Cardiac muscle cell (in vitro differentiated cells and primary cell): ENCODE results near the gene SF3A2. TPM values are rescaled to one million over a fixed set of nuclear protein-coding genes. Genes with fewer than 3 reads are reported as not detected.

ENCODE experiments used
- DNase-seq, 2 donors: peaks; one replicate each; pipeline versions ENCODE4 v3.0.0 to v3.0.0-alpha.2; 2010 to 2017; ENCODE audit warnings: low read depth in 1 of 2, low spot score in 1 of 2
- H3K27ac ChIP-seq: fragments of 200-600 bp; sonication (generic); 2 replicates; pipeline ENCODE4 v1.5.1; 2016
- H3K27me3 ChIP-seq: fragments of 200-600 bp; sonication (generic); 2 replicates; pipeline ENCODE4 v1.6.0; 2016; ENCODE audit warnings: control low read depth
- H3K36me3 ChIP-seq: fragments of 200-600 bp; sonication (generic); 2 replicates; pipeline ENCODE4 v1.5.1; 2016; ENCODE audit warnings: control low read depth
- H3K4me1 ChIP-seq: fragments of 200-600 bp; sonication (generic); 2 replicates; pipeline ENCODE4 v1.8.1; 2017; ENCODE audit warnings: low read depth, mild to moderate bottlenecking, mixed run types
- H3K4me3 ChIP-seq: fragments of 200-600 bp; sonication (generic); 2 replicates; pipeline ENCODE4 v1.5.1; 2016; ENCODE audit warnings: mild to moderate bottlenecking
- H3K9me3 ChIP-seq: fragments of 200-600 bp; sonication (generic); 2 replicates; pipeline ENCODE4 v1.5.1; 2017; ENCODE audit warnings: low read depth, mild to moderate bottlenecking, control low read depth
- CTCF ChIP-seq: IDR thresholded peaks from 2 replicates; pipeline ENCODE4 v1.5.1; 2012; ENCODE audit warnings: low read depth, mild to moderate bottlenecking, low read length
- polyA plus RNA-seq: library from polyadenylated mRNA; unstranded; fragments of >200 nt; fragmentation: Nextera tagmentation; extraction: Ambion mirVana; gene quantifications from 2 replicates; pipeline ENCODE4 v1.2.1, GENCODE V29; 2016
- total RNA-seq: library from RNA; depleted of rRNA; stranded (reverse); fragments of >200 nt; gene quantifications from 2 replicates; pipeline ENCODE4 v1.2.3, GENCODE V29; 2016

Gene SF3A2
- total and polyA plus RNA-seq, 2 experiments from 2014 or later: 60.6 to 111 TPM

- TF ChIP-seq CTCF: no peak
- Histone ChIP-seq H3K4me1 (peaks cover 2% of the 10 kb centered on the region), H3K9me3 (no peaks in the 10 kb centered on the region), H3K36me3 (peaks cover 43% of the 10 kb centered on the region), H3K27ac (no peak overlapping the region), H3K4me3 (no peak overlapping the region), H3K27me3 (no peaks in the 10 kb centered on the region)
- no peak for DNase-seq
Measured at GRCh38 chr19:2245273-2245672, 8.6 kb downstream of the SF3A2 start.

- Histone ChIP-seq H3K9me3 (no peaks in the 10 kb centered on the region), H3K27me3 (peaks cover 6% of the 10 kb centered on the region), H3K4me3 (no peak overlapping the region), H3K27ac (no peak overlapping the region), H3K36me3 (peaks cover 43% of the 10 kb centered on the region), H3K4me1 (no peaks in the 10 kb centered on the region)
- TF ChIP-seq CTCF: no peak
- no peak for DNase-seq
Measured at GRCh38 chr19:2246014-2246620, 9.5 kb downstream of the SF3A2 start.

GRCh38 chr19:2246801-2247361, 10.3 kb downstream of the SF3A2 start:
- H3K4me3 ChIP-seq: no peak overlapping the region
- no peak for TF ChIP-seq CTCF
- no peak overlapping the region for H3K27ac ChIP-seq
- peak in 1 of 2 donors; percentile 78 for DNase-seq
- H3K9me3 ChIP-seq: no peaks in the 10 kb centered on the region
- peaks cover 43% of the 10 kb centered on the region for H3K36me3 ChIP-seq
- peaks cover 11% of the 10 kb centered on the region for H3K27me3 ChIP-seq
- H3K4me1 ChIP-seq: no peaks in the 10 kb centered on the region

- no peak overlapping the region for H3K27ac ChIP-seq
- no peak for TF ChIP-seq CTCF
- no peaks in the 10 kb centered on the region for H3K4me1 ChIP-seq
- no peak for DNase-seq
- peaks cover 18% of the 10 kb centered on the region for H3K27me3 ChIP-seq
- H3K4me3 ChIP-seq: no peak overlapping the region
- no peaks in the 10 kb centered on the region for H3K9me3 ChIP-seq
- H3K36me3 ChIP-seq: peaks cover 43% of the 10 kb centered on the region
Measured at GRCh38 chr19:2247433-2248101, 10.9 kb downstream of the SF3A2 start.

- DNase-seq: no peak
- H3K4me3 ChIP-seq: no peak overlapping the region
- no peak for TF ChIP-seq CTCF
- H3K27ac ChIP-seq: peak overlapping the region; percentile 51
- H3K27me3 ChIP-seq: peaks cover 24% of the 10 kb centered on the region
- no peaks in the 10 kb centered on the region for H3K4me1 ChIP-seq
- H3K9me3 ChIP-seq: no peaks in the 10 kb centered on the region
- peaks cover 43% of the 10 kb centered on the region for H3K36me3 ChIP-seq
Measured at GRCh38 chr19:2248136-2249009, 11.7 kb downstream of the SF3A2 start.
